ENCODE measurements around the gene WFIKKN1.

DNA sequence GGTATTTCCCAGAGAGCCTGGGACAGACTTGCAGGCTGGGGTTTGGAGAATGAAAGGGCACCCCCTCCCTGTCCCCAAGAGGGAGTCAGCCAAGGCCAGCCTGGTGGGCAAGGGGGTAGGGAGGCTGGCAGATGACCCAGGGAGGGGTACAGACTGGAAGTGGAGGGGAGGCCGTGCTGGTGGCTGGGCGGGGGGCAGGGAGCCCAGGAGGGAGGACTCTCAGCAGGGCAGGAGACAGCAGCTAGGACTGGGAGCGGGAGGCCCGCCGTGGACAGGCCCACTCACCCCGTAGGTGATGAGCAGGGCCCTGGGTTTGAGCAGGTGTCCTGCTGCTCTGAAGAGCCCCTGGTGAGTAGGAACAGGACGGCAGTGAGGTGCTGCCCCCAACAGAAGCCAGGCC is 4.2 kb downstream of the WFIKKN1 start:
- TF ChIP-seq, protein P1, sequence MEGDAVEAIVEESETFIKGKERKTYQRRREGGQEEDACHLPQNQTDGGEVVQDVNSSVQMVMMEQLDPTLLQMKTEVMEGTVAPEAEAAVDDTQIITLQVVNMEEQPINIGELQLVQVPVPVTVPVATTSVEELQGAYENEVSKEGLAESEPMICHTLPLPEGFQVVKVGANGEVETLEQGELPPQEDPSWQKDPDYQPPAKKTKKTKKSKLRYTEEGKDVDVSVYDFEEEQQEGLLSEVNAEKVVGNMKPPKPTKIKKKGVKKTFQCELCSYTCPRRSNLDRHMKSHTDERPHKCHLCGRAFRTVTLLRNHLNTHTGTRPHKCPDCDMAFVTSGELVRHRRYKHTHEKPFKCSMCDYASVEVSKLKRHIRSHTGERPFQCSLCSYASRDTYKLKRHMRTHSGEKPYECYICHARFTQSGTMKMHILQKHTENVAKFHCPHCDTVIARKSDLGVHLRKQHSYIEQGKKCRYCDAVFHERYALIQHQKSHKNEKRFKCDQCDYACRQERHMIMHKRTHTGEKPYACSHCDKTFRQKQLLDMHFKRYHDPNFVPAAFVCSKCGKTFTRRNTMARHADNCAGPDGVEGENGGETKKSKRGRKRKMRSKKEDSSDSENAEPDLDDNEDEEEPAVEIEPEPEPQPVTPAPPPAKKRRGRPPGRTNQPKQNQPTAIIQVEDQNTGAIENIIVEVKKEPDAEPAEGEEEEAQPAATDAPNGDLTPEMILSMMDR (IDR thresholded peaks at IDR 0.05; ENCODE audit: insufficient read depth, low read depth, low read length) = no peak
- TF ChIP-seq EZH2 (IDR thresholded peaks at IDR 0.05; ENCODE audit: insufficient read depth, low read length) = no peak
